ENCODE results near the gene RFC5.
A peak's percentile ranks its signal among the peaks of the same experiment; 100 is the strongest.
"Not testable (repeated sequence)": the region's sequence is repeated elsewhere in the genome, so short reads cannot be mapped to it uniquely, and the experiment has no call there.

The RFC5 gene

DNA sequence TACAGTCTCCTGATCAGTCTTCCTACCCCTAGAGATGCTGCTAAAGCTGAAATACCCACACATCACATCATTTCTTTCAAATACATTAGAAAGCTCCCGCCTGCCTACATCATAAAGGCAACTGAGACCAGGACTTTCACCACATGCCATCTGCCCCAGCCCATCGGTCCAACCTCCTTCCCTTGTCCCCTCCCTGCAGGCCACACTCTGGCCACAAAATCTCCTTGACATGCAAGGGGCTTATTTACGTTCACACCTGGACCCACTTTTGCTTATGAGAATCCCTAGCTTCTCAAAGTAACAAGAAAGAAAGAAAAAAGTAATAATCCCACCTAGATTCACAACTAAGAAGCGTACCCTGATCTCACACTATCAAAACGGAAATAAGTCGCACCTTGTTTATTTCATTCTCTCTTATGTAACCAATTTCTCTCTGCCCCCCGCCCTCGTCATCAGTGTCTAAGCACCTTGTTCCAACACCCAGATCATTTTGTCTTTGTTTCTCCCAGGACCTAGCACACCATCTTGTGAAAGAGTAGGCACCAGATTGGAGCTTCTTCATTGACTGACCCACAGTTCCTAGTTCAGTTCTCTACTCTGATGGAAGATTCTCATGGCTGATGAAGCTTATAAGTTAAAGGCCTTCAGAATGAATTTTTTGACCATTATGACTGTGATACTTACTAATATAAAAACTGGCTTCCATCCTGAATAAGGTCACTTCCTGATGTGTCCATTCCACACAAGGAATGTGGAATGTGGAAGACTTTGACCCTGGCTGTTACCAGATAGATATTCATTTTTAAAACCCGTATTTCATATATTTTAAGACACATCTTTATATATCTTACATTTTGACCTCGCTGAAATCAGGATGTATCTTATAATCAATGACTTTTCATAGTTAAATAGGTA is 36.8 kb downstream of the RFC5 start:
- DNase-seq = no peak

DNA sequence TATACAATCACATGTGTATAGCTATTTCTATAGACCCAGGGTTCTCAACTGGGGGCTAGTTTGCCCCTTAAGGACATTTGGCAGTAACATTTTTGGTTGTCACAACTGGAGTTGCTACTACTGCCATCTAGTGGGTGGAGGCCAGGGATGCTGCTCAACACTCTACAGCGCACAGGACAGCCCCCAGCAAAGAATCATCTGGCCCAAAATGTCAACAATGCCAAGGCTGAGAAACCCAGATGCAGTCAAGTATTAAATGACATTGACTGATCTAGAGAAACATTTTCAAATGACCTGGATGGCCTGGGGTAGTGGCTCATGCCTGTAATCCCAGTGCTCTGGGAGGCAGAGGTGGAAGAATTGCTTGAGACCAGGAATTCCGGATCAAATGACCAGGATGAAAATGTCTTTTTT is 38.6 kb downstream of the RFC5 start:
- DNase-seq = no peak

DNA sequence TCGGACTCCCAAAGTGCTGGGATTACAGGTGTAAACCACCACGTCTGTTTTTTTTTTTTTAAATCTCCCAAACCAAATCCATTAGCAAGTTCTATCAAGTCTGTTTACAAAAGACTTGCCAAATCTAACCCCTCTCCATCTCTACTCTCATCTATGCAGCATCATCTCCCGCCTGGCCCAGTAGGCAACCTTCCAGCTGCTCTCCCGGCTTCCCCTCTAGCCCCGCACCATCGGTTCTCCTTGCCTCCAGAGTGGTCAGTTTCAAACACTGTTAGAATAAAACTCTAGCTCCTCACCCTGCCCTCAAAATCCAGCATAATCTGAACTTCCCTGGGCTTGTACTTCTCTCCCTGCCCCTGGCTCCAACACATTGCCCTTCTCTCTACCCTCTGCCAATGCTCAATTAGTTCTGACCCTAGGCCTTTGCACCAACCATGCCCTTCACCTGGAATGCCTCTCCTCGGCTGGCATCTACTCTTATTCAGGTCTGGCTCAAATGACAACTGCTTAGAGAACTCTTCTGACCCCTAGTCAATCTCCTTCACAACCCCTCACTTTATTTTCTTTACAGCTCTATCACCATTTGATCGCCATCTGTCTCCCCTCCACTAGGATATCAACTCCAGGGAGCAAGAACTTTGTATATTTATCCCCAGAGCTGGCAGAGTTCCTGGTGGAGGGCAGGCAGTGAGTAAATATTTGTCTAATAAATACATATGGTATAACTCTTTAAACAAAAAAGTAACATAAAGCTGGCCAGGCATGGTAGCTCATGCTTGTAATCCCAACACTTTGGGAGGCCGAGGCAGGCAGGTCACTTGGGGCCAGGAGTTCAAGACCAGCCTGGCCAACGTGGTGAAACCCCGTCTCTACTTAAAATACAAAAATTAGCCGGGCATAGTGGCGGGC is 39.6 kb downstream of the RFC5 start:
- no peak for DNase-seq

DNA sequence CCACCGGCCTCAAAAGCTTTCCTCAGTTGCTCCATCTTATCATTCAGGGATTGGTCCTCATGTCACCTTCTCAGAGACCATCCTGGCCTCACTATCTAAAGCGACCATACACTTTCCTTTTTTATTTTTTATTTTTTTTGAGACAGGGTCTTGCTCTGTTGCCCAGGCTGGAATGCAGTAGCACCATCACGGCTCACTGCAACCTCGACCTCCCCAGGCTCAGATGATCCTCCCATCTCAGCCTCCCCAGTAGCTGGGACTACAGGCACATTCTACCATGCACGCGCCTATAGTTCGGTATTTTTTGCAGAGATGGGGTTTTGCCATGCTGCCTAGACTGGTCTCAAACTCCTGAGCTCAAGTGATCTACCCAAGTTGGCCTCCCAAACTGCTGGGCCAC is 41.7 kb downstream of the RFC5 start:
- DNase-seq = no peak

DNA sequence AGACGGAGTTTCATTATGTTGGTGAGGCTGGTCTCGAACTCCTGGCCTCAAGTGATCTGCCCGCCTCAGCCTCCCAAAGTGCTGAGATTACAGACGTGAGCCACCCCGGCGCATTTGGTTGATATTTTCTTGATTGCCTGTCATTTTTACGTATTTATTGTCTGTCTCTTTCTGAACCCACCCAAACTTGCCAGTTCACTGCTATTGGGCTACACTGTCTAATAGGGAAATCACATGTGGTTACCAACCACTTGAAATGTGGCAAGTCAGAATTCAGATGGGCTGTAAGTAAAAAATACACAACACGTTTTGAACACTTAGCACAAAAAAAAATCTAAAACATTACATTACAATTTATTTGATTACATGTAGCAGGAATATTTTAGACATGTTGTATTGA is 42.4 kb downstream of the RFC5 start:
- no peak for DNase-seq

DNA sequence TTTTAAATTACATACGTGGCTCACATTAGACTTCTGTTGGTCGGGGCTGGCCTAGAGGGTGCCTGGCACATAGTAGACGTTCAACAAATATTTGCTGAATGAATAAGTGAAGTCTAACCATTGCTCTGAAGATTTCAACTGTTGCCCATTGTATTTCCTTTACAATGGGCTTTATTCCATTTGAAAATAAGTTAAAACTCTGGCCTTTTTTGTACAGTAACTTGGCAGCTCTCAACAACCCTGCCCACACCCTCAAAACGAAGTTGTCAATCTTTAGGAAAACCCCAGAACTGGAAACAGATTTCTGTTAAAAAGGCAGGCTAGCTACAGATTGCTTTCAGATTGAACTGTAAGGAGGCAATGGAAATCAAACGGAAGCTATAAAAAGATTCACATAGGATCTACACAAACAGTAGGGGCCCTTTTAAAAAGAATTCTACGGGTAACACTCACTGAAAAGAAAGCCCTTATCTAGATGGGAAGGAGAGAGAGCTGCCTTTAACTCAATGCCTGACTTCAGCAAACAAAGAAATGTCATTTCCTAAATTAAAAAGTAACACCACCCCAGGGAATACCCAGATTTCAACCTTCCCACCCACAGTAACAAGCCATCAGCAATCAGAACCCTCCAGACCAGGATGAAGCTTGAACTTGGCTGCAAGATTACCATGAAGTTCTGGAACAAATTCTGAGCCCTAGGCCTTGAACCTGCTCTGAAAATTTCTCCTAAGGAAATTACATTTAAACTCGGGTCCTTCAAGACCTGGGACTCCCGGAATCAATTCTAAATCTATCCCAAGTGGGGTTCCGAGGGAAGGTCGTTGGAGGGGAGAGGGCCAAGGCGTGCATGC is 43.1 kb downstream of the RFC5 start:
- DNase-seq = no peak

DNA sequence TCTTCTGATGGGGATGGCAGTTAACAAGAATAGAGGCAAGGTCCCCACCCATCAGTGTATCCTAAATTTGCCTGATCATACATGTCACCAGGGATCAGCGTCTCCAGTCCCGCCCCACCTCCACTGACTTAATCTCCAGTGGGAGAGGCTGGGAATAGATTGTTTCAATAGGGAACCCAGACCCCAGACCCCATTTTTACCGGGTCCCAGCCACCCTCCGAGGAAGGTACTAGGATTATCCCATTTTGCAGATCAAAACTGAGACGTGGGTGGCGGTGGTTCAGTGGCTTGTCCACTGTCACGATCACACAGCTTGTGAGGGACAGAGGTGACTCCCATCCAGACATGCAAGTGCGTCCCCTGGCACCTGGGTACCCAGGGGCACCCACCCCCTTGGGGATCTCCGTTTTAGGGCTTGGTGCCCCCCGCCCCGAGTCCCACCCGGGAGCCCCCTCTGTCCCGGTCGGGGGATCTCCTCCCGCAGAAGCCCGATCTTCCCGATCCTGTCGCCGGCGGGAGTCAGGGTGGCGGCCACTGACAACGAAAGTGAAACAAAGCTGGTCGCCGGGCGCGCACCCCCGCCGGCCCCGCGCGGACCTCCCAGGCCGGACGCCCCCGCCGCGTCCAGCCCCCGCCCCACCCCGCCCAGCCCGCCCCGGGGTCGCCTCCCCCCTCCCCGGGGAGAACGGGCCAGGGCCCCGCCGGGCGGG is 44.0 kb downstream of the RFC5 start:
- DNase-seq = peak; percentile 70

DNA sequence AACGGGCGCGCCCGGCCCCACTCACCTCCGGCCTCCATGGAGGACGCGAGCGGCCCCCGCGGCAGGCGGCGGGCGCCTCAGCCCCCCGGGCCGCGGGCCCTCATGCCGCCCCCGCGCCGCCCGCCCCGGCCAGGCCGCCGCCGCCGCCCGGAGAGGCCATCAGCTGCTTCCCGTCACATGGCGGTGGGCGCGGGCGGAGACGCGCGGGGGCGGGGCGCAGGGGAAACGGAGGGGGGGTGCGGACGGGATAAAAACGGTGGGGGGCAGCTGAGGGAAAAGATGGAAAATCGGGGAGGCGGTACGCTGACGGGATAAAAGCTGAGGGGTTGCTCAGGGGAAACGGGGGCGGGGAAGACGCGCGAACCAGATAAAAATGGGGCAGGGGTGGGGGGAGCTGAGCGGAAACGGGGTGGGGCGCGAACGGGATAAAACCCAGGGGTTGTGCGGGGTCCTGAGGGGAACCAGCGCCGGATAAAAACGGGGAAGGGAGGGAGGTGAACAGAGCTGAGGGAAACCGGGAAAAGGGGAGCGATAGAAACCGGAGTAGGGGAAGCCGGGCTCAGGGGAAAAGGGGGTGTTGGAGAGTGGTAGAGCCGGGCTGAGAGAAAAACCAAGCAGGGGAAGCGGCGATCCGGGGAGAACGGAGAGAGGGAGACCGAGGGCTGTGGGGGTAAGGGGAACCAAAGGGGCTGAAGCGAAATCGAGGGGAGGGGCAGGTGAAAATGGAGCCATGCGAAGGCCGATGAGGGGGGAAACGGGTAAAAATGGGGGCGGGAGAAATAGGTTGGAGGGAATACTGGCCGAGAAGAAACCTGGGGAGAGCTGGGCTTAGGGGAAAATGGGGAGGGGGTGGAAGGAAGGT is 44.7 kb downstream of the RFC5 start, which contains the start of gene WSB2:
TSS of gene WSB2 (minus strand) at position 169 of the 862 bp plus-strand sequence. CDS start at position 38, 131 bp downstream.
- peak; percentile 90 for DNase-seq

DNA sequence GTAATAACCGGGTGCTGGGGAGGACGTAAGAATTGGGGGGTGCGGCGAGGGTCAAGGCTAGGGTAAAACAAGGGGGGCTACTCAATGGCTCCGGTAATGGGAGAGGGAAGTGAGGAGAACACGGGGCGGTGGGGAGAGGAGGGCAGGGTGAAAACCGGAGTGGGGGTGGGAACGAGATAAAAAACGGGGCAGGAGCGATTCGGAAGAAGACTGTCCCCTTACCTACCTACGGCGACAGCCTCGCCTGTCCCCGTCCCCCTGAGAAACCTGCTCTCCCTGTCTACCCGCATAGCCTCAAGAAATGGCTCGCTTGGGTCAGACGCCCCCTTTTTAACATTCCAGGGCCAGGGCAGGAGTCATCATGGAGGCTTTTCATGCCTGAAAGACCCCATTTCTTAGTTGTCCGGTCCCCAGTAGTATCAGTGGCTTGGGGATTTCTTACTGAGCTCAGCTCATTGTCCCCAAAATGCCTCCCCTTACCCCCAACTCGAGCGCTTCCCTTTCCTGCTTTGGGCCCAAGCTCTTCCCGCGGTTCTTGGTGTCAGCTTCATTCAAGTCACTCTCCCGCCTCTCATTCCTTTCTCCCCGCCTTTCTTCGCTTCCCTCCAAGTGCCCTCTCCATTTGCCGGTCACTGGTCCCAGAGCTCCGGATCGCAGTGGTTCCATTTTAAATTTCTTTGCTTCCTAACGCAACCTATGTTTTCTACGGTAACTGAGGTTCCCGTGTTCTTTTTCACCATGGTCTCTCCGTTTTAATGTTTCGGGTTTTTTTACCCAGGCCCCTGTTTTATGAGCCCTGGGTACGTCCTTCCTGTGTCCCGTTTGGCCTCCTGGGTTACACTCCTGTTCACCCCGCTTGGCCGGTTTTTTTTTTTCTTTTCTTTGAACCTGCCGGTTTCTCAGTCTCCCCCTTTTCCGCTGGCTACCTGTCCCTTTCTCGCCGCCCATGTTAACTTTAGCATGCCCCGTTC is 45.7 kb downstream of the RFC5 start:
- peak; percentile 76 for DNase-seq

DNA sequence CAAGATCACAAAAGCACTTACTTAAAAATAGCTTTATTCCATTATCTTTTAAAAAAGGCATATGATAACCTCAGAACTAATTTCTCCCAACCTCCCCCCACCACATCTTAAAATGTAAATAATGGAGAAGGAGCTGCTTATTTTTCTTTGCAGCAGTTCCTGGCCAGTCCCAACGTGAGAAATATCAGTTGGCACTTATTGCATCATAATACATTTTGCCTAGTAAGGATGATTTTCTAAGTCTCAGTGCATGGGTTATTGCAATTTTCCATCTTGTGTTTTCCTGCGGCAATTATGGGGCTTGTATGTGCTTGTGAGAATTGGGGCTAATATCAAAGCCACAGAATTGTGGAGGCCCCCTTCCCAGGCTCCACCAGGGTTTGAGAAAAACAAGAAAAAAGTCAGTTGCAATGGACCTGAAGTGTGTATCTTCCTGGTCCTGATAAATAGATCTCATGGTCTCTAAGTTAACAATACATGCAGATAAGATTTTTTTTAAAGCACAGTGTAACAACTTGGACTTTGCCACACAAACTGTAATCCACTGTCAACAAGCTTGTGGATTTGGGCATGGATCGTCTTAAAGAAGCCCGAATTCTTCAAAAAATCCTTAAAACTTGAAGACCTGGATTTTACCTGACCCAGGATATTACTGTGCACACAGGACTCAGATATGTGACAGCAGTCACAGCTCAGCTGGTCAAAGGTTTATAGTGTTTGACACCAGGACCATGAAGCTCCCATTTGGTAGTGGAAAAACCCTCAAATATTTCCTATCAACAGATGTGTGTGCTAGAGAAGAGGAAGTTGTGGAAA is 47.3 kb downstream of the RFC5 start:
- DNase-seq = no peak

DNA sequence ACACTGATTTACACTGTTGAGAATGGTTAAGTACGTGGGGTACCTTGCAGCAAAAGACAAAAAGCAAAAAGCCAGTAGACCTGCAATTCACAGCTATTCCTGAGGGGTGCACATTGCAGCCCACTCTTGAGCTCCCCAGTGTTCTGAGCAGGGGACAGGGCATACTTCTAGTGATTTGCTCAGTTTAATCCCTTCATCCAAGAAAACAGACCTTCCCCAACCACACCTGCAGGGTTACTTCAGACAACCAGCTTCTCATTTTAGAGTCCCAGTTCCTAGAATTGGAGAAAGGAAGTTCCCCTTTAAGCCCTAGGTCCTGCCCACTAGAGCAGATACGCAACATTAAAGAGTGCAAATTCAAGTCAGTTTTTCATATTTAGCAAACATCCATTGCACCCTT is 48.1 kb downstream of the RFC5 start:
- no peak for DNase-seq

DNA sequence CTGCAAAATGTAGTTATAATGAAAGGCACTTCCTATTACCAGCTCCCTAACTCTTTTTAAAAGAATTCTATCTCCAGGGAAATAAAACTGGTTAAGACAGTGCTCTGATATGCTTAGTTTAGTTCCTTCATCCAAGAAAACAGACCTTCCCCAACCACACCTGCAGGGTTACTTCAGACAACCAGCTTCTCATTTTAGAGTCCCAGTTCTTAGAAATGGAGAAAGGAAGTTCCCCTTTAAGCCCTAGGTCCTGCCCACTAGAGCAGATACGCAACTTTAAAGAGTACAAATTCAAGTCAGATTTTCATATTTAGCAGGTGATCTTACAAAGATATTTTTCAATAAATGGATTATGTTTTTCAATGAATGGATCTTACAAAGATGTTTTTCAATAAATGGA is 48.9 kb downstream of the RFC5 start:
- DNase-seq = no peak

DNA sequence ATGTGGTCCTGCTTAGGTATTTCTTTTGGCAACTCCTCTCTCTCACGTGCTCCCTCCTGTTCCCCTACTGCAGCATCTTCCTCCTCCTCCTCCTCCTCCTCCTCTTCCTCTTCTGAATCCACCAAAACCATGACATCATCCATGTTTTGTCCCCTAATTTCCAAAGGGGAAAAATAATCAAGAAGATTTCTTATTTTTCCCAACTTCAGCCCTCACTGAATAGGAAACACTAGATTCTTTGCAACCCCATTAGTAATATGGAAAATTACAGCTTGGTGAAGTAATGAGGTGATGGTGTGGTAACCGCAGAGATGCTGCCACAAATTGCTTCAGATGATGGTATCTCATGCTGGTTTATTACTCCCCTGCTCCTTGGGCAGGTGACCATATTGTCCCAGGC is 51.9 kb downstream of the RFC5 start:
- DNase-seq = no peak

DNA sequence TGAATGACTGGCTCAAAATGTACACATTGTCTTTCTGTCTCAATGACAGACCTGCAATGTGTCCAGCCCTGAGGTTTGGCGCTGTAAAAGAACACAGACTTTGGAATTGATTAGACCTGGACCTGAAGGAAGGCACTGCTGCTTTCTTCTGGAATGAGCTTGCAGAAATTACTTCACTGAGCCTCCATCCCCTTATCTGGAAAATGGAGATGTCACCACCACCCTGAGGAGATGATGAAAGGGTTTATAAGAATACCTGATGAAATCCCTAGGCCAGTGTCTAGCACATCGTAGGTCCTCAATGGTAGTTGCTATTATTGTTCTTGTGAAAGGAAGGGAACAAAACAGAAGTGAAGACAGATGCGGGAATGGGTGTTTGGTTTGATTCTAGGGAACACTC is 54.1 kb downstream of the RFC5 start:
- no peak for DNase-seq

DNA sequence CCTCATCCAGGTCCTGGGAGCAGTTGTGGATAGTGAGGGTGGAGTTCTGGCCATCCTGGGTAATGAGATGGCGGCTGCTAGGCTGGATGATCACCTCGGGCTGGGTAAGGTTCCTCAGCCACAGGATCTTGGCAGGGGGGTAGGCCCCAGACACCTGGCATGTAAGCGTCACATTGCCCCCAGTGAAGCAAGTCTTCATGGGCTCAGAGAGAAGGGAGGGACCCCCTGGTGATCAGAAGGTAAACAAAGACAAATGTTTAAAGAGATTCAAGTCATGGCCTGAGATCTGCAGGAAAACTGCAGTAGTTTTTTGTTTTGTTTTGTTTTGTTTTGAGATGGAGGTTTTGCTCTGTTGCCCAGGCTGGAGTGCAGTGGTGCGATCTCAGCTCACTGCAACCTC is 57.3 kb downstream of the RFC5 start:
- no peak for DNase-seq

DNA sequence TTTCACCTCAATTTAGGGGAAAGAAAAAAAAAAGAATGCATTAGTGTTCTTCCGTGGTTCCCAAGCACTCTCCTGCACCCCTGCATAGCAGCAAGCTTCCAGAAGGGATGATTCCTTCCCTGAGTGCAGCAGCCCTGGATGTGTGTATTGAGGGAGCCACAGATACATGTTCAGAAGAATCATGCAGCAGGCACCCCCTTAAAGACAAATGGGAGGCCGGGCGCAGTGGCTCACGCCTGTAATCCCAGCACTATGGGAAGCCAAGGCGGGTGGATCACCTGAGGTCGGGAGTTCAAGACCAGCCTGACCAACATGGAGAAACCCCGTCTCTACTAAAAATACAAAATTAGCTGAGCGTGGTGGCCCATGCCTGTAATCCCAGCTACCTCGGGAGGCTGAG is 65.0 kb downstream of the RFC5 start:
- not testable (repeated sequence) for DNase-seq
